Measurements from ENCODE around the gene PSME1. TPM values are rescaled to one million over a fixed set of nuclear protein-coding genes. Genes with fewer than 3 reads are reported as not detected.

Gene PSME1
- total and polyA plus RNA-seq, 2 of the 4 experiments (the other 2 are of a cell fraction): 42.8 to 106 TPM

- dilution Hi-C loops (cut with HindIII; ENCODE audit: low sequenced_read_pairs, unreplicated experiment): no loop called here
- POLR2A ChIA-PET (ENCODE audit: unreplicated experiment): no interaction called here
Observed at GRCh38 chr14:24182110-24182882, 46.3 kb downstream of the PSME1 start.

More at GRCh38 chr14:24182110-24182882, 46.3 kb downstream of the PSME1 start:
- H4K8ac ChIP-seq (ENCODE audit: low read depth in 2 of 2, low read length in 2 of 2): no peak overlapping the region
- DNase-seq (no peak), ATAC-seq (ENCODE audit: low read depth) (no peak)
- no peak overlapping the region for H4K91ac ChIP-seq (ENCODE audit: insufficient read depth, low read depth, low read length)
- no peak overlapping the region for H3K18ac ChIP-seq (ENCODE audit: low read depth, low read length)
- no peak overlapping the region for H2AFZ ChIP-seq (replicated peaks; ENCODE audit: low read length, poor library complexity)
- BruUV-seq (replicated peaks): no TSS peak
- no peak overlapping the region for H2AK5ac ChIP-seq (ENCODE audit: low read depth, low read length)
- H3K56ac ChIP-seq (ENCODE audit: extremely low read depth, insufficient read depth, low read length): no peak overlapping the region
- TF ChIP-seq CTCF (conservative IDR thresholded peaks at IDR 0.05; ENCODE audit: low read depth, low read length): no peak
- TF ChIP-seq BHLHE40 (IDR thresholded peaks at IDR 0.05; ENCODE audit: low read depth, low read length): no peak
- TF ChIP-seq CEBPB (IDR thresholded peaks at IDR 0.05; ENCODE audit: low read depth, low read length): no peak
- TF ChIP-seq RAD21 (IDR thresholded peaks at IDR 0.05; ENCODE audit: low read length): no peak
- TF ChIP-seq SMC3 (IDR thresholded peaks at IDR 0.05; ENCODE audit: low read depth, low read length): no peak
- no peak for TF ChIP-seq ELK1 (IDR thresholded peaks at IDR 0.05; ENCODE audit: borderline replicate concordance, low read depth, low read length)
- TF ChIP-seq CHD1 (IDR thresholded peaks at IDR 0.05; ENCODE audit: low read depth, low read length): no peak
- no peak for TF ChIP-seq NFE2L2 (IDR thresholded peaks at IDR 0.05; ENCODE audit: low read depth, low read length)
- no peak for TF ChIP-seq RFX5 (IDR thresholded peaks at IDR 0.05; ENCODE audit: low read depth, low read length)
- no peak for TF ChIP-seq MAZ (IDR thresholded peaks at IDR 0.05; ENCODE audit: borderline replicate concordance, low read depth, low read length)
- TF ChIP-seq FOS (IDR thresholded peaks at IDR 0.05; ENCODE audit: low read depth, low read length): no peak
- no peak for TF ChIP-seq MXI1 (IDR thresholded peaks at IDR 0.05; ENCODE audit: borderline replicate concordance, low read depth, low read length)
- TF ChIP-seq POLR2A (IDR thresholded peaks at IDR 0.05; ENCODE audit: low read depth, low read length): no peak
- TF ChIP-seq MAFK (IDR thresholded peaks at IDR 0.05; ENCODE audit: low read depth, low read length): no peak
- no peak overlapping the region for H4K5ac ChIP-seq (ENCODE audit: low read depth, low read length)
- H3K79me1 ChIP-seq (ENCODE audit: low read depth in 1 of 2, low read length in 2 of 2): peaks cover 4 to 26% of the 10 kb centered on the region in 2 experiments; a peak in 3 of 4 replicates
- H2BK20ac ChIP-seq (ENCODE audit: low read depth, low read length): no peak overlapping the region
- no peak overlapping the region for H2BK5ac ChIP-seq (ENCODE audit: low read depth, low read length, poor library complexity, severe bottlenecking)
- no peaks in the 10 kb centered on the region for H4K20me1 ChIP-seq (ENCODE audit: insufficient read depth, low read length)
- H3K36me3 ChIP-seq (ENCODE audit: control insufficient read depth, insufficient read depth, low read length): peaks cover 83% of the 10 kb centered on the region
- in situ Hi-C loops (cut with MboI; ENCODE audit: low sequenced_read_pairs) (no loop called here), intact Hi-C loops (cut with micrococcal nuclease) (no loop called here)
- H3K27ac ChIP-seq (ENCODE audit: insufficient read depth, low read length): no peak overlapping the region
- H3K9ac ChIP-seq (ENCODE audit: low read depth, low read length): no peak overlapping the region
- CTCF ChIA-PET: no interaction called here
- H3K9me1 ChIP-seq (ENCODE audit: insufficient read depth, low read length): peaks cover 7% of the 10 kb centered on the region
- H3K4me3 ChIP-seq (ENCODE audit: insufficient read depth, low read depth, low read length): no peak overlapping the region
- no peak overlapping the region for H3K4ac ChIP-seq (ENCODE audit: low read depth, low read length)
- no peak overlapping the region for H2BK120ac ChIP-seq (ENCODE audit: low read depth, low read length)
- H2AK9ac ChIP-seq (replicated peaks; ENCODE audit: low read depth, low read length, poor library complexity): no peak overlapping the region
- no peaks in the 10 kb centered on the region for H3K9me3 ChIP-seq (ENCODE audit: control insufficient read depth, insufficient read depth, low read length)
- no peaks in the 10 kb centered on the region for H3K27me3 ChIP-seq (ENCODE audit: control insufficient read depth, insufficient read depth, low read length)
- 94% methylated on average over 7 of the region's 14 CpGs; no CpG with 5 or more reads in 1 of the 2 experiments for WGBS, 2 experiments (ENCODE audit: extremely low coverage in 2 of 2, insufficient read length in 1 of 2)
- H3K23ac ChIP-seq (ENCODE audit: low read depth, low read length): no peak overlapping the region
- H3K4me1 ChIP-seq (ENCODE audit: control insufficient read depth, insufficient read depth, low read length): peaks cover 2% of the 10 kb centered on the region; the same call in 1 of the 2 replicates
- no peak overlapping the region for H2BK15ac ChIP-seq (ENCODE audit: low read depth, low read length)
- no peak overlapping the region for H3K14ac ChIP-seq (replicated peaks; ENCODE audit: low read depth, low read length)
- no peak overlapping the region for H3K4me2 ChIP-seq (ENCODE audit: low read depth, low read length)

All from IMR-90 (cell line).